NCI-H526 (cell line): ENCODE measurements around the gene PAK6.
A peak's percentile ranks its signal among the peaks of the same experiment; 100 is the strongest.

ENCODE experiments used
- DNase-seq, 2 experiments: peaks; one replicate each; lab custom pipeline; 2025; lab: John Stamatoyannopoulos, UW

The PAK6 gene

DNA sequence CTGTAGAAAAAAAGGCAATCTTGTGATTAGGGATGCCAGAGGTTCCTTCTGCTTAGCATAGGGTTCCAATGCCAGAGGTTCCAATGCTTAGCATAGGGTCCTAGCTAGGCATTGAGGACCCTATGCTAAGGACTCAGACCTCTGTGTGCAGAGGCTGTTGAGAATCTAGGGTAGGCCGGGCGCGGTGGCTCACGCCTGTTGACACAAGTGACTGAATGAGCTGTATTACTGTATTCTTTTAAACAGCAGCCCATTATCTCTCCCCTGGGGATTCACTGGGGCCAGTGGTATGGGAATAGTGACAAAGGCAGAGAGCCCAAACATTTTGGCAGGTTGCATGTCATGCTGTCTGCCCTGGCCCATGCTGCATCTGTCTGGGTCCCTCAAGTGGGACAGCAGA is 16.2 kb downstream of the PAK6 start:
- no peak for DNase-seq

DNA sequence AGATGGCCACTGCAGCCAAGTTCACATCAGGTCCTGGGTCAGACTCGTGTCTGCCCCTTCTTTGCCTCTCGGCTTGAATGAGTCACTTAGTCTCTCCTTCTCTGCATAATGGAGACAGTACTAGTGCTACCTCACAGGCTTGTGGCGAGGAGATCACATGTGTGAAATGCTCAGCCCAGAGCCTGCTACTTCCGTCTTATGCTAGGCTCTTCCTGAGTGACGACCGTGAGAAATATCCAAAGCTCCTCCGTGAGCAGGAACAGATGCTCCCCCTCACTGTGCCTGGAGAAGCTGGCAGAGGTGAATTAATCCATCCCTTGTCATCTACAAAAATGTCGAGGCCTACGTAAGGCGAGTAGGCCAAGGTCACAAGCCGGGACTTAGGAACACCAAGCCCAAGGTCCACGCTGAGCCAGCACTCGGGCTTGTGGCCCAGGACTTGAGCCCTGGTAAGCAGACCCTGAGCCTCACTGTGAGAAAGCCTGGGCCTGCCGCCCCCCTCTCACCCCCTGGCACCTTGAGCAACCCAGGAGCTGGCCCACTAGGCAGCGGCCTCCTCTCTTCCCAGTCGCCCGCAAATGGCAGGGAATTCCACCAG is 17.9 kb downstream of the PAK6 start:
- no peak for DNase-seq

DNA sequence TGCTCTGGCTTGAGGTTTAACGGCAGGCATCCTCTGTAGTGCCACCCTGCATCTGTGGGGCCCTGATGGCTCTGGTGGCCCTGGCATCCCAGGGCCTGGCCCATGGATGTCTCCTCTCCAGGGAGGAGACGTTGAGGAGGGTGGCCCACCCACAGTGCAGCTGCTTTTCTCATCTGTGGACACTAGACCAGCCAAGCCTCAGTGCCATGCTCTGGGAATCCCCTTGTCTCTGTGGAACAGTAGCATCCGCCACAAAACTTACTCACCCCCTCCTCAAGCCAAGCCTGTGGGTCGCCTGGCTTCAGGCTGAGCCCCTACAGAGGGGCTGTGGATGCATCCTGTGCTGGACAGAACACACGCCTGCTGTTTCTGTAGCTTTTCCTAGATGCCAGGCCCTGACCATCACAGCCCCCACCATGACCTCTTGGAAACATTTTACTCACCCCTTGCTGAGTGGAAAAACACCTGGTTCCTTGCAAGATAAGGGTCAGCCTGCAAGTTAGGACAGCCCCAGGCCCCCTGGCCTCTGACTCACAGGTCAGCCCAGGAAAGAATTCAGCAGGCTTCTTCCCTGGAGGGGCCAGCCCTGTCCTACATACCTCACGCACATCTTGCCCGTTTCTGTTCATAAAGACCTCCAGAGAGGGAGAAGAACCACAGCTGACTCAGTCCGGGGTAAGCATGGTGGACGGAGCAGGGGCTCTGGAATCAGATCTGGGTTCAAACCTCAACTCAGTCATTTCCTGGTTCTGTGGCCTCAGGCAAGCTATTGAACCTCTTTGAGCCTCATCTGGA is 19.0 kb downstream of the PAK6 start:
- no peak for DNase-seq

DNA sequence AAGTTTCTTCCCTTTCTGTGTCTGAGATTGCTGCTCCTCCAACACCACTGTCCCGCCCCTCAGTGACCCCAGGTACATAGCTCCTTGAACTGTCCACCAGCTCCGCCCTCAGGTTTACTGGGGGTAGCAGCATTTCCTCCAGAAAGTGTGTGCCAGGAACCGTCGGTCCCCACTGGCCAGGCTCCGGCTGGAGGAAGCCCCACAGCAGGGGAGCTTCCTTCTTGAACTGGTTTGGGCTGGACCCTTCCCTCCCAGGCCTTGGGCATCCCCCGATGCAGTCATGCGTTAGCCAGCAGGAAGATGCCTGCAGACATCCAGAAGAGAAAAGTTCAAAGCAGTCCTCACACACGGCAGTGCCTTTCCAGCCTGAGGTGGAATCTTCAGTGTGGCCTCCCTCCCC is 19.7 kb downstream of the PAK6 start:
- no peak for DNase-seq

DNA sequence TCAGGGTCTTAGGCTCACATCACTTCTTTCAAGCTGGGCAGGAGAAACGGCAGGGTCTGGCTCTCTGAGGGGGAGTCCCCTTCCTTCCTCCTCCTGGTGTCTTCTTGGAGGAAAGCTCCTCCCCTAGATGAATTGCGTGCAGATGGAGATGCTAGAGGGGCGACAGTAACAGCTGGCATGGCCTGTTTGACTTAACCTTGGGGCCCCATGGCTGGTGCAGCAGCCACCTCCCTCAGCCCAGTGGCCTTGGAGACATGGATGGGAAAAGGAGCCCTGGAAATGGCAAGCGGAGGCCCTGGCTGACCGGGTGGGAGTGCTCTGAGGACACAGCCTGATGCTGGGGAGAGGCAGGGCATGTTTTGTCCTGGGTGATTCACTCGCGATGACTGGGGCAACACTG is 20.2 kb downstream of the PAK6 start:
- no peak for DNase-seq

DNA sequence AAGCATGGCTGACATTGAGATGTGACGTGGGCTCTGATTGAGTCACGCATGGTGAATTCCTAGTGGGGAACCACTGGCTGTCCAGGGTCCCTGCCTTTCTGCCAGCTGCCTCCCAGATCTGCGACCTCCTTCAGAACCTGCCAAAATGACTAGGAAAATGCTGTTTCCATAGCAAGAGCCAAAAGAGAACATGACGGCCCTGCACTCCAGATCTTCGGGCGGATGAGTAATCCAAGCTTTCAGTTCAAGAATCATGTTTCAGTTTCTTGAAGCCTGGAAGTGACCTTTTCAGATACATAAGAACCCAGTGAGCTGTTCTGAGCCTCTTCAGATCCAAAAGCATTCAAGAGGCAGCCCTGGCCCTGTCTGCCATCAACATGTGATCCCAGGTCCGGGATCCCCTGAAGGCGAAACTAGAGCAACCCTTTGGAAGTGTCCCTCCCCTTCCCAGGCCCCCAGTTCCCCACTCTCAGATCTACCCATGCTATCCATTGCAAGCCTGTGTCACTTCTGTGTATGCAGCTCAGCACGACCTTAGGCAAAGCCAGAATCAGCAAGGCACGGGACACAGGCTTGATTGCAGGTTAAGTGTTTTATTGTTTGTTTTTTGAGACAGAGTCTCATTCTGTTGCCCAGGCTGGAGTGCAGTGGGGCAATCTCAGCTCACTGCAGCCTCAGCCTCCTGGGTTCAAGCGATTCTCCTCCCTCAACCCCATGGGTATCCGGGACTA is 24.3 kb downstream of the PAK6 start:
- no peak for DNase-seq

DNA sequence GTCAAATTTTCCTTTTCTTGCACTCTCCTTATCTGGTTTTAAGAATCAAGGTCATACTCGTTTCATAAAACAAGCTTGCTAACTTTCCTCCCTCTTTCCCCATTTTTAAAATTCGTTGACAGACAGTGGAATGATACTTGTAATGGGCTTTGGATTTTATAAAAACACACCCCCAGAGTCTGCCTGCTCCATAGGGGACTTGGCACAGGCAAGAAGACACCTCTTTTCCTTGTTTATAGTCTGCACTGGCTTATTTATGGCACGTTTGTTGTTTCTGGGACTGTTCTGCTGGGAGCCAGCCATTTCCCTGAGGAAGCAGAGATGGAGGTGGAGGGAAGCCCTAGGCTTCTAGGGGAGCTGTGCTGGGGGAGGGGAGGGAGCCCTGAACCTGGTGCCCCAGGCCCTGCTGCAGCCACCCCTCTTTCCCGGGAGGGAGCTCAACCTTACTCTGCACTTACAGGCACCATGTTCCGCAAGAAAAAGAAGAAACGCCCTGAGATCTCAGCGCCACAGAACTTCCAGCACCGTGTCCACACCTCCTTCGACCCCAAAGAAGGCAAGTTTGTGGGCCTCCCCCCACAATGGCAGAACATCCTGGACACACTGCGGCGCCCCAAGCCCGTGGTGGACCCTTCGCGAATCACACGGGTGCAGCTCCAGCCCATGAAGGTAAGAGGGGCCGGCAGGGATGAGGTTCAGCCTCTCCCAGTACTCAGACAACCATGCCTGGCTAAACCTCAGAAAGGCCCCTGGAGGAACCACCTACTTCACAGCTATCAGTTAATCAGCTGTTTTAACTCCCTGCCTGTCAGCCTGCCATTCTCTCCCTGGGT is 25.7 kb downstream of the PAK6 start:
- DNase-seq: no peak

DNA sequence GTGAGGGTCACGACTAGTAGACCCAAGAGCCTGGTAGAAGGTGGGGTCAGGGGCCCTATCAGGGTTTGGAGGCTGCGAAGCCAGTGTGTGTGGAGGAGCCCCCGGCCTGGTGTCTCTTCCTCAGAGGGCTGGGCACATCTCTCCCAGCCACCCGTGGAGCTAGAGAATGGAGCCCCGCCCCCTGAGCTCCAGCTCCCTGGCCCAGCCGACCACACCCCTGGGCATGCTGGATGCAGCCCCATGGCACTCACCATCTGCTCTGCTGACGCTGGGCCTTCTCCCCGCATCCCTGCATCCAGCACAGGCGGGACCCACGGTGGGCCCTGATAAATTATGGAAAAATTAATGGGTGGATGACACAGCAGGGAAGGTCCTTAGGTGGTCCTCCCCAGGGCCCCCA is 26.5 kb downstream of the PAK6 start:
- DNase-seq: no peak

DNA sequence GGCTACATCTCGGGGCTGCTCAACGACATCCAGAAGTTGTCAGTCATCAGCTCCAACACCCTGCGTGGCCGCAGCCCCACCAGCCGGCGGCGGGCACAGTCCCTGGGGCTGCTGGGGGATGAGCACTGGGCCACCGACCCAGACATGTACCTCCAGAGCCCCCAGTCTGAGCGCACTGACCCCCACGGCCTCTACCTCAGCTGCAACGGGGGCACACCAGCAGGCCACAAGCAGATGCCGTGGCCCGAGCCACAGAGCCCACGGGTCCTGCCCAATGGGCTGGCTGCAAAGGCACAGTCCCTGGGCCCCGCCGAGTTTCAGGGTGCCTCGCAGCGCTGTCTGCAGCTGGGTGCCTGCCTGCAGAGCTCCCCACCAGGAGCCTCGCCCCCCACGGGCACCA is 27.0 kb downstream of the PAK6 start:
- no peak for DNase-seq

DNA sequence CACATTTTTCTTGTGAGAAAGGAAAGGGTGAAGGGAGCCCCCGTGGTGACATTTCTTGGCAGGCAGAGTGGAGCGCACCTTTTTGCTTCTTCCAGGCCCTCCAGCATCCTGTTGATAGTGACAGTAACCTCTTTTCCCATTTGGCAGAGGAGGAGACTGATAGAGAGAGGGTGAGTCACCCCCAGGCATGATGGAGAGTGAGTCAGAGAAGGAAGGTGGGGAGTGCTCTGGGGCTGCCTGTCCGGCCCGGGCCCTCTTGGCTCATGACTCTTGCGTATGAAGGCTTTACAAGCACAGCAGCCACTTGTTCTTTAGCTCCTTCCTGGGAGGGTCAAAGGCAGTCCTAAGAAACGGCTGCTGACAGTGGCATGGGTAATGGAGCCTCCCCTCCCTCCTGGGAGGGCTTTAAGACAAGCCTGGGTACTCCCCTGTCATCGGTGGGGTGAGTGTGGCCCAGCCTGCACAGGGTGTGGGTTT is 28.0 kb downstream of the PAK6 start:
- no peak for DNase-seq

DNA sequence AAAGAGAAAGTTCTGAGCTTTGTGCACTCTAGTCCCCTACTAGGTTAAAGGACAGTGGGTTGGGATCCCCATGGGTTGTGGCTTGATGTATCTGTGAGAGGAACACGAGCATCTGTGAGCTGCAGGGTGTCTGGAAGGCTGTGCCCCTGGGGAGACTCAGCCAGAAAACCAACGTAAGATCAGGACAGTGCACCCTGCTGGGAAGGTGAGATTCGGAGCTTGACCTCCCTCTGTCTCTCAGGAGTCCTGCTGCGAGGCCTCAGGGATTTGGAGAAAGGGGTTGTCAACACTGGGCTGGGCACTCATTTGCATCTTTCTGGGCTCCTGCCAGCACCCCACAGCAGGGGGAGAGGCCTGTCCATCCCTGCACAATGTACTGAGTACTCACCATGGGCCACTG is 28.8 kb downstream of the PAK6 start:
- no peak for DNase-seq

DNA sequence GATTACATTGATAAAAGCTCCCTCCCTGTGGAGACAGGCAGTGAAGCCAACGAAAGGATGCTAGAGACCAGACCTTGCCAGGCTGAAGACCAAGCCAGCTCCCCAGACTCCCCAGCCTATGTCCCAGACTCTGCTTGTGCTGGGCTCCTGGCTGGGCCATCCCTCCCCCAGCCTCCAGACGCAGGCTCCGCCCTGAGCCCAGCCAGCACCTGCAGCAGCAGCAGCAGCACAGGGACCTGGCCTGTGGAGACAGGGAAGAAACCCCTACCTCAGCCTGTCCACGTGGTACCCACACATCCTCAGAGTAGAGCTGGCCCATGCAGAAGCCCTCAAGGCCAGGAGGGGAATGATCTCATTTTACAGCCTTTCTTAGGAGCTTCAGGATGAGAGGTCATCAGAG is 30.7 kb downstream of the PAK6 start:
- DNase-seq: no peak

DNA sequence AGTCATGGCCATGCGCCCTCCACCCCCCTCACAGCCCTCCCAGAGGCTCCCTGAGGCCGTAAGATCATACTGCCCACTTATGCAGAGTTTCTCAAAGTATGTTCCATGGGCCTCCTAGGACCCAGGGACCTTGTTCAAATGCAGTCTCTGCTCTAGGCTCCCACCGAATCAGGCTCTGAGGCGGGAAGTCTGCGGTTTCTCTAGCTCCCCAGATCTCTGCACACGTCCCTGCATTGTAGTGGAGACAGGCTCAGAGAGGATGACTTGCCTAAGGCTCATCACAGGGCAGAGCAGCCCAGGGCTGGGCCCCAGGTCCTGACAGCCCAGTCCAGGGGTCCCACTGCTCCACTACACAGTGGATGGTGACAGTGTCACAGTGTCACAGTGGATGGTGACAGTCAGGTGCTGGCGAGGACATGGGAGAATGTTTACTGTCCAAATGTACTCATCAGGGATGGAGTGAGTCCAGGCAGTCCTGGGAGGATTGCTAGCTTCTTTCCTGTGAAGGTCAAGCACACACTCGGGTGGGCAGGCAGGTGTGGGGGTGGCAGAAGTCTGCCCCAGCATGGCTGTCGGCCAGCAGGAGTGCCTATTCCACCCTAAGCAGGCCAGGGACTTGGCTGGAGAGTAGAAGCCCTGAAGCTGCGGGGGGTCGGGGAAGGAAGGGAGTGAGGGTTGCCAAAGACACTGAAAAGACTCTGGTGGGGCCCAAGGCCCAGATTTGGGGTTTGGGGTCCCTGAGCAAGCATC is 31.6 kb downstream of the PAK6 start:
- DNase-seq: no peak

DNA sequence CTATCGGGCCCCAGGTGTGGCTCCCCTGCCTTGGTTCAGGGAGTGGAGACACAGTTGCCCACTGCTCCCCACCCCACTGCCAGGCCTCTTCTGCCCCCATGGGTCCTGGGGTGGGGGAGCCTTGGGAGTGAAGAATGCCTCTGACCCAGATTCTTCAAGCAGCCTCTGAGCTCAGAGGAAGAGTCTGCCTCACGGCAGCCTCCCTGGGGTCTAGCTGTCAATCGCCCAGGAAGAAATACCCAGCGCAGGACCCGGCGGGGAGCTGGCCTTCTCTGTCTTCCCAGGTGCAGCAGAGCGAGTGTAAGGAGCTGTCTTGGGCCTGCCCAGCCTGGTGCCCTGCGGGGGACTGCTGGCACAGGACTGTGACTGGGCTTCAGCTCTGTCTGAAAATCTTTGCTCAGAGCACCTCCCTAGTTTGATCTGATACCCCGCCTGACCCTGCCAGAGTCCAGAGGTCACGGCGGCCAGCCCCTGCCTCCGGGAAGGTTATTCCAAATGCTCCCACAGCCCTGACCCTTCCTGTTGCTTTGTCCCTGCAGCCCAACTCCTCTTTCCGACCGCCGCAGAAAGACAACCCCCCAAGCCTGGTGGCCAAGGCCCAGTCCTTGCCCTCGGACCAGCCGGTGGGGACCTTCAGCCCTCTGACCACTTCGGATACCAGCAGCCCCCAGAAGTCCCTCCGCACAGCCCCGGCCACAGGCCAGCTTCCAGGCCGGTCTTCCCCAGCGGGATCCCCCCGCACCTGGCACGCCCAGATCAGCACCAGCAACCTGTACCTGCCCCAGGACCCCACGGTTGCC is 33.0 kb downstream of the PAK6 start:
- DNase-seq: no peak

DNA sequence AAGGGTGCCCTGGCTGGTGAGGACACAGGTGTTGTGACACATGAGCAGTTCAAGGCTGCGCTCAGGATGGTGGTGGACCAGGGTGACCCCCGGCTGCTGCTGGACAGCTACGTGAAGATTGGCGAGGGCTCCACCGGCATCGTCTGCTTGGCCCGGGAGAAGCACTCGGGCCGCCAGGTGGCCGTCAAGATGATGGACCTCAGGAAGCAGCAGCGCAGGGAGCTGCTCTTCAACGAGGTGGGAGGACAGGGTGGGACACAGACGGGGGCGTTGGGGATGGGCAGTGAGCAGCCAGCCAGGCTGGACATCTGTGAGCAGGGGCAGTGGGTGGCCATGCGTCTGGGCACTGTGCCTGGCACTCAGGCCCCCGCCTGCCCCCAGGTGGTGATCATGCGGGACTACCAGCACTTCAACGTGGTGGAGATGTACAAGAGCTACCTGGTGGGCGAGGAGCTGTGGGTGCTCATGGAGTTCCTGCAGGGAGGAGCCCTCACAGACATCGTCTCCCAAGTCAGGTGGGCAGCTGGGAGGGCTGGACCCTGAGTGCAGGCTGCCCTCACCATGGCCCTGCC is 33.7 kb downstream of the PAK6 start:
- DNase-seq: no peak

DNA sequence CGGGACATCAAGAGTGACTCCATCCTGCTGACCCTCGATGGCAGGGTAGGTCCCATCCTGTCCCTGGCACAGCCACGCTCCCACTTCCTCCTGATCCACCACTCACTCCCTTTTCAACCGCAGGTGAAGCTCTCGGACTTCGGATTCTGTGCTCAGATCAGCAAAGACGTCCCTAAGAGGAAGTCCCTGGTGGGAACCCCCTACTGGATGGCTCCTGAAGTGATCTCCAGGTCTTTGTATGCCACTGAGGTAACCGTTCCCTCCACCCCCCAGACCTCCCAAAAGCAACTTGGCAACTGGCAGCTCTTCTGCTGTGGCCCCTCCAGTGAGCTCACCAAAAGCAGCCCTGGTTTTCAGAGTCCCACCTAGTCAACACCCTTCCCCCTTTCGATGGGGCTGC is 34.6 kb downstream of the PAK6 start:
- DNase-seq: no peak

DNA sequence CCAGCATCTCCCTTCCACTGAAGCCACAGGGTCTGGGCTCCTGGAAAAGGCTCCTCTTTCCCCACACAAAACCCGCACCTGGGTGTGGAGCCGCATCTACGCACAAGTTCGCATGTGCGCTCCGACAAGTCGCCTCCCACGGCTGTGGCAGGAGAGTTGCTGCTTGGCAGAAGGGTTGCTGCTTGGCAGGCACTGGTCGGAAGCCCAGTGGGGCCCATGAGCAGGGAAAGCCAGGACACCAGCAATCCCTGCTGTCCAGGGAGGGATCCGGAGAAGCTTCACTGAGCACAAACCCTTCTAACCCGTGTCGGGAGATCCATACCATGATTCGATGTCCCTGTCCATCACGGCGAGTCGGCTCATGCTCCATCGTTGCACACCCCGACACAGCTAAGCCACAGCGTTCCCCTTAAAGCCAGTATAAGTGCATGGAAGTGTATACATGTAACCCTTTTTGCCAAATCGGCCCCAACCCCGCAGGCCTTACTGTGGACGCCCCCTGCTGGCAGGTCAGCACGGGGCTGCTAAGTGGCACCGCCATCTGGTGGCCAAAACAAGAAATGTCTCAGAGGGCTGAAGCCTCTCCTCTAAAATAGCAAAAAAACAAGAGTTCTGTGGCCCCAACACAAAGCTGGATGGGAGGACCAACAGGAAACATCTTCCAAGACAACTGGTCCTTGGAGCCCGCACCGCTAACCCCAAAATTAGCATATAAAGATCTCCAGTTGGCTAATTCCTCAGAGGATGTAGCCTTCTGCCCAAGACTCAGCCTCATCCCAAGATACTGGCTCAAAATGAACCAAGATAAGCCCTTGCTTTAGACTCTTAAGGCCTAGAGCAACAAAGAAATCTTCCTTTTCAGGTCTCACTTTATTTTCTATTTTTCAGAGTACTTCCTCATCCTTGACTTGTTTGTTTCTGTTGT is 35.7 kb downstream of the PAK6 start:
- DNase-seq: peak; percentile 23 to 86

DNA sequence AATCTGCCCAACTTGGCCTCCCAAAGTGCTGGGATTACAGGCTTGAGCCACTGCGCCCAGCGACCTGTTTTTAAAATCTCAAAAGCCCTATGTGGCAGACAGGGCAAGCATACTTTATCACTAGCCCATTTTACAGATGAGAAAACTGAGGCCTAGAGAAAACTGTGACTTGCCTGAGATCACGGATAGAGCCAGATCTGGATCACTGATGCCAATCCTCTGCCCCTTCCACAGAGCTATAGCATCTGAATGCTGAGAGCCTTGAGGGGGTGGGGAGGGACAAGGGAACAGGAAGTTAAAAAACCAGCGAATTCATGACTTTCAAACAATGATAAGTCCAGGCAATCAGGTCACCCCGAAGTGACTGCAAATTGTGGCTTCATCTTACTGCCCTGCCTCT is 36.7 kb downstream of the PAK6 start:
- no peak for DNase-seq

DNA sequence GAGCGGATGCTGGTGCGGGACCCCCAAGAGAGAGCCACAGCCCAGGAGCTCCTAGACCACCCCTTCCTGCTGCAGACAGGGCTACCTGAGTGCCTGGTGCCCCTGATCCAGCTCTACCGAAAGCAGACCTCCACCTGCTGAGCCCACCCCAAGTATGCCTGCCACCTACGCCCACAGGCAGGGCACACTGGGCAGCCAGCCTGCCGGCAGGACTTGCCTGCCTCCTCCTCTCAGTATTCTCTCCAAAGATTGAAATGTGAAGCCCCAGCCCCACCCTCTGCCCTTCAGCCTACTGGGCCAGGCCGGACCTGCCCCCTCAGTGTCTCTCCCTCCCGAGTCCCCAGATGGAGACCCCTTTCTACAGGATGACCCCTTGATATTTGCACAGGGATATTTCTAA is 37.1 kb downstream of the PAK6 start:
- no peak for DNase-seq
